Measurements from ENCODE around the gene NCR3LG1. TPM values are rescaled to one million over a fixed set of nuclear protein-coding genes. Genes with fewer than 3 reads are reported as not detected.

NCR3LG1 gene
- total RNA-seq, 1 donor from 2014 or later = 0.80 TPM

DNA sequence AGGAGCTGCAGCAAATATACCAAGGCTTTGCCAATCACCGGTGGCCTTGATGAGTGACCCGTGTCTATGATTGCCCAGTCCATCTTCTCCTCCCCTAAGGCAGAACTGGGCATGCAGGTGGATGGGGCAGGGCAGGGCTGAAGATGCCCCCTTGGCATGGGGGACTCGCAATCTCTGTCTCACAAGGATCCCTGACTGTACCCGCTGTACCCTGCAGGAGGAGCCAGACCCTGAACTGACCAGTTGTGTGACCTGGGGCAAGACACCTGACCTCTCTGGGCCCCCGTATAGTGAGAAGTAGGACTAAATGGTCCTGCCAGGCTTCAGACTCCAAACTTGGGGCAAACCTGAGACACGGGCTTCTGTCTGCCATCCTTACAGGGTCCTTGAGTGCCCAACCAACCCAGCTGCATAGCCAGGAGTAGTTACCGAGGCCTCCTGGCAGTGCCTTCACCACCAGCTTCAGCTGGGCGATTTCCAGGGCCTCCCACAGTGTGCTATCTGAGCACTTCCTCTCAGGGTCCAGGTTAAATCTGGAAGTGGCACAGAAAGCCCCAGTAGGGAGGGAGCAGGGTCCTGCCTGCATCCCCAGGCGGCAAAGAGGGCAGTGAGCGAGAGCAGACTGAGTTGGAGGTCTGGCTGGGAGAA lies 43.3 kb downstream of the NCR3LG1 start:
- no peak overlapping the region for H3K27ac ChIP-seq (replicated peaks)
- intact Hi-C loops (cut with micrococcal nuclease) = no loop called here
- TF ChIP-seq, protein P1, sequence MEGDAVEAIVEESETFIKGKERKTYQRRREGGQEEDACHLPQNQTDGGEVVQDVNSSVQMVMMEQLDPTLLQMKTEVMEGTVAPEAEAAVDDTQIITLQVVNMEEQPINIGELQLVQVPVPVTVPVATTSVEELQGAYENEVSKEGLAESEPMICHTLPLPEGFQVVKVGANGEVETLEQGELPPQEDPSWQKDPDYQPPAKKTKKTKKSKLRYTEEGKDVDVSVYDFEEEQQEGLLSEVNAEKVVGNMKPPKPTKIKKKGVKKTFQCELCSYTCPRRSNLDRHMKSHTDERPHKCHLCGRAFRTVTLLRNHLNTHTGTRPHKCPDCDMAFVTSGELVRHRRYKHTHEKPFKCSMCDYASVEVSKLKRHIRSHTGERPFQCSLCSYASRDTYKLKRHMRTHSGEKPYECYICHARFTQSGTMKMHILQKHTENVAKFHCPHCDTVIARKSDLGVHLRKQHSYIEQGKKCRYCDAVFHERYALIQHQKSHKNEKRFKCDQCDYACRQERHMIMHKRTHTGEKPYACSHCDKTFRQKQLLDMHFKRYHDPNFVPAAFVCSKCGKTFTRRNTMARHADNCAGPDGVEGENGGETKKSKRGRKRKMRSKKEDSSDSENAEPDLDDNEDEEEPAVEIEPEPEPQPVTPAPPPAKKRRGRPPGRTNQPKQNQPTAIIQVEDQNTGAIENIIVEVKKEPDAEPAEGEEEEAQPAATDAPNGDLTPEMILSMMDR (IDR thresholded peaks at IDR 0.05; ENCODE audit: borderline replicate concordance) = no peak
- H3K4me1 ChIP-seq = peaks cover 1% of the 10 kb centered on the region
- no peak for DNase-seq
- no peaks in the 10 kb centered on the region for H3K27me3 ChIP-seq (ENCODE audit: low read depth)
- H3K36me3 ChIP-seq = no peaks in the 10 kb centered on the region
- no peaks in the 10 kb centered on the region for H3K9me3 ChIP-seq (replicated peaks)
- no peak overlapping the region for H3K4me3 ChIP-seq

DNA sequence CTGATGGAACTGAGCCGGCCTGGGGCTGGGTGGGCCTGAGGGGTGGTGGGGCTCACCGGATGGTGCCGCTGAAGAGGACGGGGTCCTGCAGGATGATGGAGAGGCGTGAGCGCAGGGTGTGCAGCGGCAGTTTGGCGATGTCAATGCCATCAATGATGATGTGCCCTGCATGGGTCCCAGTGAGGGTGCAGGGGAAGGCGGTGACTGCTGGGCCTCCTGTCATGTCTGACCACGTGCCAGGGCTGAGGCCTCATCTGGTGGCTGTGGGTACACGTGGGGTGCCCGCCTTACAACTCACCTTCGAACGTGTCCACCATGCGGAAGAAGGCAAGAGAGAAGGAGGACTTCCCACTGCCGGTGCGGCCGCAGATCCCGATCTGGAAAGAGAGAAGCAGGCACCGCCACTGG lies 44.0 kb downstream of the NCR3LG1 start:
- intact Hi-C loops (cut with micrococcal nuclease) = no loop called here
- TF ChIP-seq, protein P1 (IDR thresholded peaks at IDR 0.05; ENCODE audit: borderline replicate concordance) = no peak
- H3K4me3 ChIP-seq = no peak overlapping the region

DNA sequence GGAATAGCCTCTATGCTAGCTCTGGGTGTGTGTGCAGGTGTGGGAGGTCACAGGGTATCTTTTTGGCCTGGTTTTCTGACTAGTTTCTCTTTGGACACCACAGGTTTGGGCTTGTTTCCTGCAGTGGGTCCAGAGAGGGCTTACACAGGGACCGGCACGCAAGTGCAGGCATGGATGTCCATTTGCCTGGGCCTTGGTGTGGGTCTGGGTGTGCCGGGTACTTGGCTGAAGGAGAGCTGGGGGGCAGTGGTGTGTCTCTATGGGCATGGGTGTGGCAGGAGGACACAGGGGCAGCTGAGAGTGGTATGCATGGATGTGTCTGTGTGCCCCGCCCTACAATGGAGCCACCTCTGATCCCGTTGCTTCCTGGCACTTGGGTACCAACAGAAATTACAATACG lies 44.4 kb downstream of the NCR3LG1 start:
- Histone ChIP-seq H3K9me3 (replicated peaks) (no peaks in the 10 kb centered on the region), H3K27ac (replicated peaks) (no peak overlapping the region)
- intact Hi-C loops (cut with micrococcal nuclease) = no loop called here

More for the DNA sequence above, 44.0 kb downstream of the NCR3LG1 start:
- Histone ChIP-seq H3K4me1 (no peaks in the 10 kb centered on the region), H3K27ac (replicated peaks) (no peak overlapping the region), H3K36me3 (no peaks in the 10 kb centered on the region), H3K9me3 (replicated peaks) (no peaks in the 10 kb centered on the region), H3K27me3 (ENCODE audit: low read depth) (no peaks in the 10 kb centered on the region)
- no peak for DNase-seq

DNA sequence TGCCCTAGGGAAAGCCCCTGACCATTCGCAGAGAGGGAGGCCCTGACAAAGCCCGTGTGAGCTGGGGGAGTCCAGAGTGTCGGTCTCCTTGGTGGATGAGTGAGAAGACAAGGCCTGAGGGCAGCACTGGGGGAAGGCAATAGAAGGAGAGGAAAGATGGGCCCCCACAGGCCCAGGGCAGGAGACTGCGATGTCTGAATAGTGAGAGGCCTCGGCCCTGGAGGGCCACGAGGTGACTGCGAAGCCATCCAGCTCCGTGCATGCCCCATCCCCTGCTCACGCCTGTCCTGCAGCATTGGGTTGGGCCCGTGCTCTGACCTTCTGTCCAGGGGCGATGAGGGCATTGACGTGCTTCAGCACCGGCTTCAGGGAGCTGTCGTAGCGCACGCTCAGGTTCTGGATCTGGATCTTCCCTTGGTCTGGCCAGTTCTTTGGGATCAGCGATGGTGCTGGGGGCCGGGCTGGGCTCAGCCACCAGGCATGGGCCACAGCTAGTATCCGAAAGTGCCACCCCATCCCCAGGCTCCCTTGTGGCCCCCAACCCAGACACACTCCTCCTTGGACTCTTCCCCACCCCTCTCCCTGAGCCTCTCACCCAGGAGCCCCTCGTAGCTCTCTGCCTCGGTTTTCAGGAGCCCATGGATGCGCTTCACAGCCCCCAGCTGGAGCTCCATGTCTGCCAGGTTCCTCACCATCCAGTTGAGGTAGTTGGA lies 45.2 kb downstream of the NCR3LG1 start:
- DNase-seq = no peak
- TF ChIP-seq, protein P1 (IDR thresholded peaks at IDR 0.05; ENCODE audit: borderline replicate concordance) = no peak
- Histone ChIP-seq H3K4me1 (peaks cover 8% of the 10 kb centered on the region), H3K4me3 (no peak overlapping the region), H3K36me3 (no peaks in the 10 kb centered on the region), H3K9me3 (replicated peaks) (no peaks in the 10 kb centered on the region), H3K27me3 (ENCODE audit: low read depth) (no peaks in the 10 kb centered on the region), H3K27ac (replicated peaks) (no peak overlapping the region)
- intact Hi-C loops (cut with micrococcal nuclease) = no loop called here

More for the DNA sequence above, 44.4 kb downstream of the NCR3LG1 start:
- no peaks in the 10 kb centered on the region for H3K4me1 ChIP-seq
- TF ChIP-seq, protein P1 (IDR thresholded peaks at IDR 0.05; ENCODE audit: borderline replicate concordance) = no peak
- no peaks in the 10 kb centered on the region for H3K36me3 ChIP-seq
- no peaks in the 10 kb centered on the region for H3K27me3 ChIP-seq (ENCODE audit: low read depth)
- no peak for DNase-seq
- H3K4me3 ChIP-seq = no peak overlapping the region

DNA sequence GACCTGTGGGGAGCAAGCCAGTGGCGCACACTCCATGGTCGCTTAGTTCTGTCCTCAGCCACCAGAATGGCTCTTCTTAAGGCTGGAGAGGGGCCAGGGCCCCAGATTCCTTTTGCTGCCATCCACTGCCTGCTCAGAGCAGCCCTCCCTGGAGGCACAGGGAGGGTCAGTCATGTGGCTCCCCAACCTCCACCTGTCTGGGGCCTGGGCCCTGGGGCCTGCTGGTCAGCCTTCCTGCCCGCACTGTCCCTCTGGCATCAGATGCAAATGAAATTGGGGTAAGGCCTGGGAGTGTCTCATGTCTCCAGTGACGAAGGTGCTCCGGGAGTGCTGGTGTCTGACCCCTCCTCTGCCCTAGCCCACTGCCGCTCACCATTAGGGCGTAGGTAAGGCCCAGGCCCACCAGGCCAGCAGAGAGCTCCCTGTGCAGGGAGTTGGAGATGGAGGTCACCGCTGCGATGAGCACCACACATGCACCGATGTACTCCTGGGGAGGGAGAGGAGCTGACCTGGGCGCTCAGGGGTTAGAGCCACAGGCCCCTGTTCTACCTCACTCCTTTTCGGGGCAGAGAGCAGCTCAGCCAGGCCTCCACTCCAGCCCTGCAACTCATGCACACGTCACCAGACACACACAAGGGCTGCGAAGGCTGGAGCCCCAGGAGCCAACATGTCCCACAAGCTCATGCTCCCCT lies 45.9 kb downstream of the NCR3LG1 start:
- DNase-seq = no peak
- intact Hi-C loops (cut with micrococcal nuclease) = no loop called here
- Histone ChIP-seq H3K4me1 (peaks cover 8% of the 10 kb centered on the region), H3K9me3 (replicated peaks) (no peaks in the 10 kb centered on the region), H3K27ac (replicated peaks) (no peak overlapping the region), H3K27me3 (ENCODE audit: low read depth) (no peaks in the 10 kb centered on the region), H3K4me3 (no peak overlapping the region), H3K36me3 (no peaks in the 10 kb centered on the region)
- TF ChIP-seq, protein P1 (IDR thresholded peaks at IDR 0.05; ENCODE audit: borderline replicate concordance) = no peak
